ENCODE data around the gene BANF2. TPM values are rescaled to one million over a fixed set of nuclear protein-coding genes. Genes with fewer than 3 reads are reported as not detected.

BANF2 gene
- total and polyA plus RNA-seq, 2 of the 13 experiments (the other 11 are each of a cell fraction or from before 2014, with no cell fraction given), result 0.35 TPM; not detected in 1

- peak; percentile 87 for TF ChIP-seq HNF1B (CRISPR knock-in tag; IDR thresholded peaks at IDR 0.05)
- TF ChIP-seq, protein P1, sequence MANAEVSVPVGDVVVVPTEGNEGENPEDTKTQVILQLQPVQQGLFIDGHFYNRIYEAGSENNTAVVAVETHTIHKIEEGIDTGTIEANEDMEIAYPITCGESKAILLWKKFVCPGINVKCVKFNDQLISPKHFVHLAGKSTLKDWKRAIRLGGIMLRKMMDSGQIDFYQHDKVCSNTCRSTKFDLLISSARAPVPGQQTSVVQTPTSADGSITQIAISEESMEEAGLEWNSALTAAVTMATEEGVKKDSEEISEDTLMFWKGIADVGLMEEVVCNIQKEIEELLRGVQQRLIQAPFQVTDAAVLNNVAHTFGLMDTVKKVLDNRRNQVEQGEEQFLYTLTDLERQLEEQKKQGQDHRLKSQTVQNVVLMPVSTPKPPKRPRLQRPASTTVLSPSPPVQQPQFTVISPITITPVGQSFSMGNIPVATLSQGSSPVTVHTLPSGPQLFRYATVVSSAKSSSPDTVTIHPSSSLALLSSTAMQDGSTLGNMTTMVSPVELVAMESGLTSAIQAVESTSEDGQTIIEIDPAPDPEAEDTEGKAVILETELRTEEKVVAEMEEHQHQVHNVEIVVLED (CRISPR knock-in tag; IDR thresholded peaks at IDR 0.05; ENCODE audit: borderline replicate concordance), result peak; percentile 70
- TF ChIP-seq ZMAT5 (CRISPR knock-in tag; IDR thresholded peaks at IDR 0.05; ENCODE audit: borderline replicate concordance, low read depth), result no peak
- TF ChIP-seq ATRX (CRISPR knock-in tag; IDR thresholded peaks at IDR 0.05; ENCODE audit: borderline replicate concordance), result no peak
- peak; percentile 45; the same call in 1 of the 2 replicates for TF ChIP-seq NKX3-1 (CRISPR knock-in tag; IDR thresholded peaks at IDR 0.05)
- TF ChIP-seq, protein P2, sequence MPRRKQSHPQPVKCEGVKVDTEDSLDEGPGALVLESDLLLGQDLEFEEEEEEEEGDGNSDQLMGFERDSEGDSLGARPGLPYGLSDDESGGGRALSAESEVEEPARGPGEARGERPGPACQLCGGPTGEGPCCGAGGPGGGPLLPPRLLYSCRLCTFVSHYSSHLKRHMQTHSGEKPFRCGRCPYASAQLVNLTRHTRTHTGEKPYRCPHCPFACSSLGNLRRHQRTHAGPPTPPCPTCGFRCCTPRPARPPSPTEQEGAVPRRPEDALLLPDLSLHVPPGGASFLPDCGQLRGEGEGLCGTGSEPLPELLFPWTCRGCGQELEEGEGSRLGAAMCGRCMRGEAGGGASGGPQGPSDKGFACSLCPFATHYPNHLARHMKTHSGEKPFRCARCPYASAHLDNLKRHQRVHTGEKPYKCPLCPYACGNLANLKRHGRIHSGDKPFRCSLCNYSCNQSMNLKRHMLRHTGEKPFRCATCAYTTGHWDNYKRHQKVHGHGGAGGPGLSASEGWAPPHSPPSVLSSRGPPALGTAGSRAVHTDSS (CRISPR knock-in tag; conservative IDR thresholded peaks at IDR 0.05), result no peak
- 0 out of 2 replicates have a peak, but pooled peaks have one; percentile 26 for TF ChIP-seq SATB2 (CRISPR knock-in tag; IDR thresholded peaks at IDR 0.05)
- TF ChIP-seq NONO (IDR thresholded peaks at IDR 0.05), result no peak
- TF ChIP-seq NONO (CRISPR knock-in tag; conservative IDR thresholded peaks at IDR 0.05), result peak; percentile 94
- TF ChIP-seq SMYD3 (CRISPR knock-in tag; IDR thresholded peaks at IDR 0.05), result peak; percentile 69; the same call in 1 of the 2 replicates
- TF ChIP-seq ZNF24 (IDR thresholded peaks at IDR 0.05), result peak; percentile 84
- TF ChIP-seq KMT2A (CRISPR knock-in tag; IDR thresholded peaks at IDR 0.05), result peak; percentile 81; the same call in 1 of the 2 replicates
Observed at GRCh38 chr20:17682103-17682888, 17.5 kb upstream of the BANF2 start, which contains the start of gene RRBP1 (continued).

All from HepG2 (cell line).